CD14-positive monocyte (primary cell): Measurements from ENCODE around the gene LETM1. TPM values are rescaled to one million over a fixed set of nuclear protein-coding genes. Genes with fewer than 3 reads are reported as not detected.

Experiments
- DNase-seq, 3 donors: peaks; one replicate each; pipeline ENCODE4 v3.0.0-alpha.2; 2011 to 2022
- H2AFZ ChIP-seq: 2 replicates; pipeline ENCODE4 v1.6.0; 2012; ENCODE audit warnings: mild to moderate bottlenecking, low read depth, low read length, inconsistent platforms; ENCODE audit not compliant: insufficient read depth, poor library complexity, severe bottlenecking
- H3K27ac ChIP-seq, 2 donors: 1 replicate in 1 of 2; 2 replicates in 1 of 2; pipeline ENCODE4 v1.5.1; 2012 to 2013; ENCODE audit warnings: low read length in 2 of 2, control low read depth in 1 of 2, inconsistent platforms in 1 of 2, low read depth in 1 of 2, mild to moderate bottlenecking in 1 of 2
- H3K27me3 ChIP-seq, 2 donors: one replicate each; pipeline versions ENCODE4 v1.6.0 to v1.6.1; 2011 to 2013; ENCODE audit warnings: low read length in 2 of 2; ENCODE audit not compliant: control insufficient read depth in 2 of 2, insufficient read depth in 2 of 2
- H3K36me3 ChIP-seq, 2 donors: replicated peaks in 1 of 2; 1 replicate in 1 of 2; 2 replicates in 1 of 2; pipeline versions ENCODE4 v1.5.1 to v1.6.1; 2012 to 2013; ENCODE audit warnings: low read length in 2 of 2, control low read depth in 1 of 2, inconsistent platforms in 1 of 2, mild to moderate bottlenecking in 1 of 2; ENCODE audit not compliant: insufficient read depth in 2 of 2, control insufficient read depth in 1 of 2
- H3K4me1 ChIP-seq, 2 donors: 1 replicate in 1 of 2; 2 replicates in 1 of 2; pipeline versions ENCODE4 v1.5.1 to v1.6.1; 2012 to 2013; ENCODE audit warnings: low read length in 2 of 2, control low read depth in 1 of 2, inconsistent platforms in 1 of 2, mild to moderate bottlenecking in 1 of 2, moderate library complexity in 1 of 2; ENCODE audit not compliant: insufficient read depth in 2 of 2, control insufficient read depth in 1 of 2
- H3K4me2 ChIP-seq: replicated peaks from 2 replicates; pipeline ENCODE3; 2012; ENCODE audit warnings: low read length, moderate library complexity, mild to moderate bottlenecking; ENCODE audit not compliant: poor library complexity, severe bottlenecking; ENCODE audit errors: extremely low read depth
- H3K4me3 ChIP-seq, 3 experiments: fragments of 200-600 bp in 1 of 3; sonication (generic) in 1 of 3; replicated peaks in 1 of 3; 1 replicate in 2 of 3; 2 replicates in 1 of 3; pipeline ENCODE4 v1.5.1; 2011 to 2013; ENCODE audit warnings: low read length in 3 of 3, mild to moderate bottlenecking in 3 of 3, control low read depth in 2 of 3, low read depth in 2 of 3, inconsistent platforms in 1 of 3, moderate library complexity in 1 of 3
- H3K79me2 ChIP-seq: 2 replicates; pipeline ENCODE4 v1.6.0; 2012; ENCODE audit warnings: mild to moderate bottlenecking, control low read depth, inconsistent platforms, low read length, moderate library complexity; ENCODE audit not compliant: insufficient read depth
- H3K9ac ChIP-seq: 2 replicates; pipeline ENCODE4 v1.6.0; 2017; ENCODE audit warnings: low read length, mild to moderate bottlenecking; ENCODE audit not compliant: insufficient read depth, poor library complexity, severe bottlenecking
- H3K9me3 ChIP-seq, 2 donors: replicated peaks in 1 of 2; 1 replicate in 1 of 2; 2 replicates in 1 of 2; pipeline versions ENCODE4 v1.5.1 to v1.6.1; 2012 to 2013; ENCODE audit warnings: low read length in 2 of 2, control low read depth in 1 of 2; ENCODE audit not compliant: control insufficient read depth in 1 of 2, insufficient read depth in 1 of 2
- H4K20me1 ChIP-seq: 2 replicates; pipeline ENCODE4 v1.6.0; 2012; ENCODE audit warnings: mild to moderate bottlenecking, low read length, control low read depth, moderate library complexity; ENCODE audit not compliant: insufficient read depth
- H3K27ac Mint-ChIP-seq, 7 donors: one replicate each; pipeline ENCODE4 v1.8.0; 2020; ENCODE audit warnings: mild to moderate bottlenecking in 7 of 7, mixed read lengths in 7 of 7, moderate library complexity in 6 of 7, inconsistent platforms in 2 of 7
- H3K27me3 Mint-ChIP-seq, 3 donors: one replicate each; pipeline ENCODE4 v1.8.0; 2021 to 2022; ENCODE audit warnings: low read depth in 3 of 3, mild to moderate bottlenecking in 3 of 3, mixed read lengths in 3 of 3, moderate library complexity in 3 of 3, inconsistent platforms in 1 of 3
- H3K36me3 Mint-ChIP-seq, 2 donors: one replicate each; pipeline ENCODE4 v1.8.0; 2020; ENCODE audit warnings: mixed read lengths in 2 of 2, inconsistent platforms in 1 of 2, mild to moderate bottlenecking in 1 of 2
- H3K4me1 Mint-ChIP-seq: one replicate; pipeline ENCODE4 v1.8.0; 2020; ENCODE audit warnings: mild to moderate bottlenecking, mixed read lengths
- H3K4me3 Mint-ChIP-seq, 2 donors: one replicate each; pipeline ENCODE4 v1.8.0; 2020; ENCODE audit warnings: mild to moderate bottlenecking in 2 of 2, mixed read lengths in 2 of 2, moderate library complexity in 1 of 2
- H3K9me3 Mint-ChIP-seq, 7 donors: one replicate each; pipeline ENCODE4 v1.8.0; 2020 to 2022; ENCODE audit warnings: mixed read lengths in 7 of 7, mild to moderate bottlenecking in 6 of 7, moderate library complexity in 6 of 7, inconsistent platforms in 2 of 7
- WGBS: methylation state at CpG from one replicate; pipeline ENCODE4 v1.1.5; 2013; ENCODE audit warnings: missing lambda C conversion rate; ENCODE audit not compliant: insufficient coverage; 5-methylcytosine and 5-hydroxymethylcytosine counted together
- intact Hi-C, 2 donors: fragments of 100-400 bp; cut with micrococcal nuclease; formaldehyde crosslinking; loops; one replicate each; pipeline versions ENCODE4 v1.15.0 to v1.15.1; 2023
- polyA plus RNA-seq, 3 donors: library from polyadenylated mRNA; depleted of rRNA in 1 of 3; unstranded in 2 of 3; stranded (reverse) in 1 of 3; fragments of 300-500 nt in 2 of 3; fragments of >200 nt in 1 of 3; fragmentation: Illumina TruSeq in 2 of 3; gene quantifications; 1 replicate in 2 of 3; 2 replicates in 1 of 3; pipeline ENCODE4 v1.2.3, GENCODE V29; 2012 to 2021
- TF ChIP-seq, protein P1 (sequence below): fragments of 200-600 bp; IDR thresholded peaks from one replicate; pipeline ENCODE4 v1.8.0; 2022; ENCODE audit warnings: antibody characterized with exemption, mild to moderate bottlenecking

The LETM1 gene
- polyA plus RNA-seq, 3 donors = 6.2 to 18.6 (median 9.0) TPM

DNA sequence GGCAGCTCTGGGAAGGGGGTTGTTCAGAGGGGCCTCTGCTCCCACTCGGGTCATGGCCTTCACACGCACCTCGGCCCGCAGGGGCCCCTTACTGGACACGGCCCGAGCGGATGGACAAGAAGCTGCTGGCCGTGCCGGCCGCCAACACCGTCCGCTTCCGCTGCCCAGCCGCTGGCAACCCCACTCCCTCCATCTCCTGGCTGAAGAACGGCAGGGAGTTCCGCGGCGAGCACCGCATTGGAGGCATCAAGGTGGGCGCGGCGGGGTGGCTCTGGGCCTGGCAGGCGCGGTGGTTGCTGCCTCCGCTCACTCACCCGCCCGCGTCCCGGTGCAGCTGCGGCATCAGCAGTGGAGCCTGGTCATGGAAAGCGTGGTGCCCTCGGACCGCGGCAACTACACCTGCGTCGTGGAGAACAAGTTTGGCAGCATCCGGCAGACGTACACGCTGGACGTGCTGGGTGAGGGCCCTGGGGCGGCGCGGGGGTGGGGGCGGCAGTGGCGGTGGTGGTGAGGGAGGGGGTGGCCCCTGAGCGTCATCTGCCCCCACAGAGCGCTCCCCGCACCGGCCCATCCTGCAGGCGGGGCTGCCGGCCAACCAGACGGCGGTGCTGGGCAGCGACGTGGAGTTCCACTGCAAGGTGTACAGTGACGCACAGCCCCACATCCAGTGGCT, 54.5 kb downstream of the LETM1 start:
- WGBS = 96% methylated on average over 41 of the region's 56 CpGs
- H3K36me3 ChIP-seq = no peaks in the 10 kb centered on the region
- no peak overlapping the region for H3K4me3 ChIP-seq
- Mint-ChIP-seq H3K9me3 (peaks cover 0 to 6% (median 0%) of the 10 kb centered on the region in 7 donors), H3K27ac (no peak overlapping the region), H3K4me3 (no peak overlapping the region), H3K36me3 (no peaks in the 10 kb centered on the region), H3K4me1 (peaks cover 2% of the 10 kb centered on the region), H3K27me3 (peaks cover 7 to 21% (median 20%) of the 10 kb centered on the region in 3 donors)
- no peak overlapping the region for H3K4me2 ChIP-seq
- no peak overlapping the region for H2AFZ ChIP-seq
- no peaks in the 10 kb centered on the region for H3K9me3 ChIP-seq
- H3K27me3 ChIP-seq = peaks cover 0 to 12% of the 10 kb centered on the region in 2 donors
- no peaks in the 10 kb centered on the region for H3K79me2 ChIP-seq
- no peak overlapping the region for H3K9ac ChIP-seq
- no peaks in the 10 kb centered on the region for H4K20me1 ChIP-seq
- intact Hi-C loops = no loop called here
- TF ChIP-seq, protein P1, sequence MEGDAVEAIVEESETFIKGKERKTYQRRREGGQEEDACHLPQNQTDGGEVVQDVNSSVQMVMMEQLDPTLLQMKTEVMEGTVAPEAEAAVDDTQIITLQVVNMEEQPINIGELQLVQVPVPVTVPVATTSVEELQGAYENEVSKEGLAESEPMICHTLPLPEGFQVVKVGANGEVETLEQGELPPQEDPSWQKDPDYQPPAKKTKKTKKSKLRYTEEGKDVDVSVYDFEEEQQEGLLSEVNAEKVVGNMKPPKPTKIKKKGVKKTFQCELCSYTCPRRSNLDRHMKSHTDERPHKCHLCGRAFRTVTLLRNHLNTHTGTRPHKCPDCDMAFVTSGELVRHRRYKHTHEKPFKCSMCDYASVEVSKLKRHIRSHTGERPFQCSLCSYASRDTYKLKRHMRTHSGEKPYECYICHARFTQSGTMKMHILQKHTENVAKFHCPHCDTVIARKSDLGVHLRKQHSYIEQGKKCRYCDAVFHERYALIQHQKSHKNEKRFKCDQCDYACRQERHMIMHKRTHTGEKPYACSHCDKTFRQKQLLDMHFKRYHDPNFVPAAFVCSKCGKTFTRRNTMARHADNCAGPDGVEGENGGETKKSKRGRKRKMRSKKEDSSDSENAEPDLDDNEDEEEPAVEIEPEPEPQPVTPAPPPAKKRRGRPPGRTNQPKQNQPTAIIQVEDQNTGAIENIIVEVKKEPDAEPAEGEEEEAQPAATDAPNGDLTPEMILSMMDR = no peak
- H3K4me1 ChIP-seq = no peaks in the 10 kb centered on the region
- DNase-seq = no peak
- no peak overlapping the region for H3K27ac ChIP-seq

DNA sequence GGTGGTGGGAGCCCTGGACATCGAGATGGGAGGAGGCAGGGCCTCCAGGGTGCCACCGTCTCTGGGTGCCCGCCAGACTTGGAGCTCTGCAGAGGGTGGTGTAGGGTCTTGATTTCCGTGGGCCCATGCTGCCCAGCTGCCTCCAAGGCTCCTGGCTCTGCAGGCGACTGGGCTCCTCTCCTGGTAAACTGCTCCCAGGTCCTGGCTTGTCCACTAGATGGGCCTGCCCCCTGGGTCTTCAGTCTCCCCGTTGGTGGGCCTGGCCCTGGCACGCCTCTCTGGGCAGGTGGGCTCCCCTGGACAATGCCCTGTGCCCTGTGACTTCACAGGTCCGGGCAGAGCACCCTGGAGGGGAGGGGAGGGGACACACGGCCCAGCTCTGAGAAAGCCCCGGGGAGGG, 55.2 kb downstream of the LETM1 start:
- Histone ChIP-seq H3K4me2 (no peak overlapping the region), H3K27me3 (peaks cover 4 to 19% of the 10 kb centered on the region in 2 donors)

More for the DNA sequence above, 55.2 kb downstream of the LETM1 start:
- Mint-ChIP-seq H3K4me1 (peaks cover 2% of the 10 kb centered on the region), H3K27ac (no peak overlapping the region), H3K36me3 (no peaks in the 10 kb centered on the region), H3K27me3 (peaks cover 13 to 28% (median 25%) of the 10 kb centered on the region in 3 donors), H3K9me3 (peaks cover 0 to 11% (median 0%) of the 10 kb centered on the region in 7 donors), H3K4me3 (no peak overlapping the region)
- intact Hi-C loops = no loop called here
- Histone ChIP-seq H3K79me2 (no peaks in the 10 kb centered on the region), H3K4me3 (no peak overlapping the region), H4K20me1 (no peaks in the 10 kb centered on the region), H3K4me1 (no peaks in the 10 kb centered on the region), H2AFZ (no peak overlapping the region), H3K9me3 (no peaks in the 10 kb centered on the region), H3K27ac (no peak overlapping the region), H3K36me3 (no peaks in the 10 kb centered on the region), H3K9ac (no peak overlapping the region)
- 87% methylated on average over 6 of the region's 10 CpGs for WGBS
- TF ChIP-seq, protein P1 = no peak
- no peak for DNase-seq
